Panc1 (cell line): Measurements from ENCODE around the gene ZNF627. TPM values are rescaled to one million over a fixed set of nuclear protein-coding genes. Genes with fewer than 3 reads are reported as not detected.

Experiments used
- ATAC-seq: fragments of 200-7000 bp; cut with Tn5 transposase; 2 replicates; pipeline ENCODE4 v1.9.1; 2020; ENCODE audit warnings: mild to moderate bottlenecking, moderate library complexity
- BruUV-seq: library from RNA; stranded (reverse); fragments of 400-500 nt; replicated peaks from 2 replicates; lab custom pipeline; 2021; lab: Mats Ljungman, UMichigan
- CTCF ChIA-PET: fragments of 300-600 bp; sonication (Branson Sonifier 250); formaldehyde crosslinking; loops from one replicate; lab custom pipeline; 2022; ENCODE audit warnings: antibody characterized with exemption; lab: Charles Lee
- POLR2A ChIA-PET: fragments of 300-600 bp; sonication (Branson Sonifier 250); formaldehyde crosslinking; loops from one replicate; lab custom pipeline; 2022; ENCODE audit warnings: antibody characterized with exemption; lab: Charles Lee
- DNase-seq: peaks from one replicate; pipeline ENCODE4 v3.0.0-alpha.2; 2010; ENCODE audit warnings: low read depth, low spot score
- H3K27ac ChIP-seq: 2 replicates; pipeline ENCODE4 v1.5.1; 2011; ENCODE audit warnings: mild to moderate bottlenecking, low read length, inconsistent platforms
- H3K27me3 ChIP-seq: fragments of 200-500 bp; sonication (Bioruptor generic); 2 replicates; pipeline ENCODE4 v1.6.0; 2014; ENCODE audit warnings: low read length, inconsistent platforms; ENCODE audit not compliant: control insufficient read depth, insufficient read depth
- H3K36me3 ChIP-seq: fragments of 200-500 bp; sonication (Bioruptor generic); 2 replicates; pipeline ENCODE4 v1.5.1; 2014; ENCODE audit warnings: inconsistent platforms, mild to moderate bottlenecking, low read length, moderate library complexity; ENCODE audit not compliant: control insufficient read depth, insufficient read depth
- H3K4me1 ChIP-seq: 2 replicates; pipeline ENCODE4 v1.5.1; 2011; ENCODE audit warnings: inconsistent platforms, mild to moderate bottlenecking, low read length, moderate library complexity; ENCODE audit not compliant: control insufficient read depth, insufficient read depth
- H3K4me3 ChIP-seq, 2 experiments: 2 replicates each; pipeline ENCODE4 v1.5.1; 2011 to 2012; ENCODE audit warnings: low read depth in 2 of 2, low read length in 2 of 2, mild to moderate bottlenecking in 2 of 2, inconsistent platforms in 1 of 2, moderate library complexity in 1 of 2
- H3K9me3 ChIP-seq: fragments of 200-500 bp; sonication (Bioruptor generic); 2 replicates; pipeline ENCODE4 v1.5.1; 2014; ENCODE audit warnings: low read depth, mild to moderate bottlenecking, inconsistent platforms, low read length, moderate library complexity; ENCODE audit not compliant: control insufficient read depth, insufficient read depth
- POLR2AphosphoS5 ChIP-seq: IDR thresholded peaks from 2 replicates; pipeline ENCODE4 v1.6.1; 2012; ENCODE audit warnings: mild to moderate bottlenecking, low read depth, low read length, moderate library complexity
- SIN3A ChIP-seq: IDR thresholded peaks from 2 replicates; pipeline ENCODE4 v1.6.1; 2012; ENCODE audit warnings: low read depth, mild to moderate bottlenecking, low read length, moderate library complexity, borderline replicate concordance; ENCODE audit not compliant: insufficient read depth
- TCF7L2 ChIP-seq: IDR thresholded peaks from 2 replicates; pipeline ENCODE4 v1.6.1; 2011; ENCODE audit warnings: mild to moderate bottlenecking, low read depth, low read length, inconsistent platforms
- in situ Hi-C: cut with HindIII; loops from 2 replicates; pipeline ENCODE4 v1.10.0; 2016; ENCODE audit warnings: low sequenced_read_pairs, low pct_unique_long_range_greater_than_20kb
- intact Hi-C: fragments of 100-400 bp; cut with micrococcal nuclease; formaldehyde crosslinking; loops from one replicate; pipeline ENCODE4 v1.10.0; 2022; ENCODE audit not compliant: unreplicated experiment
- total RNA-seq: library from RNA; stranded (reverse); gene quantifications from one replicate; pipeline ENCODE4 v1.2.1, GENCODE V29; 2021; ENCODE audit not compliant: unreplicated experiment
- TF ChIP-seq, protein P1 (sequence below): fragments of 450-650 bp; IDR thresholded peaks from 2 replicates; pipeline ENCODE4 v1.5.1; 2017; ENCODE audit warnings: mild to moderate bottlenecking
- TF ChIP-seq, protein P2 (sequence below), 2 experiments: IDR thresholded peaks; 2 replicates each; pipeline ENCODE4 v1.6.1; 2011 to 2012; ENCODE audit warnings: low read depth in 2 of 2, control low read depth in 1 of 2, low read length in 1 of 2, mild to moderate bottlenecking in 1 of 2, moderate library complexity in 1 of 2; ENCODE audit not compliant: insufficient read depth in 1 of 2

ZNF627 gene
- total RNA-seq, 1 experiment from 2014 or later = 10.7 TPM

GRCh38 chr19:11587302-11587974 is 9.8 kb upstream of the ZNF627 start:
- H3K27me3 ChIP-seq = no peaks in the 10 kb centered on the region
- TF ChIP-seq, protein P1, sequence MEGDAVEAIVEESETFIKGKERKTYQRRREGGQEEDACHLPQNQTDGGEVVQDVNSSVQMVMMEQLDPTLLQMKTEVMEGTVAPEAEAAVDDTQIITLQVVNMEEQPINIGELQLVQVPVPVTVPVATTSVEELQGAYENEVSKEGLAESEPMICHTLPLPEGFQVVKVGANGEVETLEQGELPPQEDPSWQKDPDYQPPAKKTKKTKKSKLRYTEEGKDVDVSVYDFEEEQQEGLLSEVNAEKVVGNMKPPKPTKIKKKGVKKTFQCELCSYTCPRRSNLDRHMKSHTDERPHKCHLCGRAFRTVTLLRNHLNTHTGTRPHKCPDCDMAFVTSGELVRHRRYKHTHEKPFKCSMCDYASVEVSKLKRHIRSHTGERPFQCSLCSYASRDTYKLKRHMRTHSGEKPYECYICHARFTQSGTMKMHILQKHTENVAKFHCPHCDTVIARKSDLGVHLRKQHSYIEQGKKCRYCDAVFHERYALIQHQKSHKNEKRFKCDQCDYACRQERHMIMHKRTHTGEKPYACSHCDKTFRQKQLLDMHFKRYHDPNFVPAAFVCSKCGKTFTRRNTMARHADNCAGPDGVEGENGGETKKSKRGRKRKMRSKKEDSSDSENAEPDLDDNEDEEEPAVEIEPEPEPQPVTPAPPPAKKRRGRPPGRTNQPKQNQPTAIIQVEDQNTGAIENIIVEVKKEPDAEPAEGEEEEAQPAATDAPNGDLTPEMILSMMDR = peak; percentile 80
- TF ChIP-seq, protein P2, sequence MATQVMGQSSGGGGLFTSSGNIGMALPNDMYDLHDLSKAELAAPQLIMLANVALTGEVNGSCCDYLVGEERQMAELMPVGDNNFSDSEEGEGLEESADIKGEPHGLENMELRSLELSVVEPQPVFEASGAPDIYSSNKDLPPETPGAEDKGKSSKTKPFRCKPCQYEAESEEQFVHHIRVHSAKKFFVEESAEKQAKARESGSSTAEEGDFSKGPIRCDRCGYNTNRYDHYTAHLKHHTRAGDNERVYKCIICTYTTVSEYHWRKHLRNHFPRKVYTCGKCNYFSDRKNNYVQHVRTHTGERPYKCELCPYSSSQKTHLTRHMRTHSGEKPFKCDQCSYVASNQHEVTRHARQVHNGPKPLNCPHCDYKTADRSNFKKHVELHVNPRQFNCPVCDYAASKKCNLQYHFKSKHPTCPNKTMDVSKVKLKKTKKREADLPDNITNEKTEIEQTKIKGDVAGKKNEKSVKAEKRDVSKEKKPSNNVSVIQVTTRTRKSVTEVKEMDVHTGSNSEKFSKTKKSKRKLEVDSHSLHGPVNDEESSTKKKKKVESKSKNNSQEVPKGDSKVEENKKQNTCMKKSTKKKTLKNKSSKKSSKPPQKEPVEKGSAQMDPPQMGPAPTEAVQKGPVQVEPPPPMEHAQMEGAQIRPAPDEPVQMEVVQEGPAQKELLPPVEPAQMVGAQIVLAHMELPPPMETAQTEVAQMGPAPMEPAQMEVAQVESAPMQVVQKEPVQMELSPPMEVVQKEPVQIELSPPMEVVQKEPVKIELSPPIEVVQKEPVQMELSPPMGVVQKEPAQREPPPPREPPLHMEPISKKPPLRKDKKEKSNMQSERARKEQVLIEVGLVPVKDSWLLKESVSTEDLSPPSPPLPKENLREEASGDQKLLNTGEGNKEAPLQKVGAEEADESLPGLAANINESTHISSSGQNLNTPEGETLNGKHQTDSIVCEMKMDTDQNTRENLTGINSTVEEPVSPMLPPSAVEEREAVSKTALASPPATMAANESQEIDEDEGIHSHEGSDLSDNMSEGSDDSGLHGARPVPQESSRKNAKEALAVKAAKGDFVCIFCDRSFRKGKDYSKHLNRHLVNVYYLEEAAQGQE (IDR thresholded peaks at IDR 0.05; ENCODE audit: insufficient read depth in 1 of 2, low read depth in 2 of 2, low read length in 1 of 2) = no peak
- H3K27ac ChIP-seq = no peak overlapping the region
- ATAC-seq (peak; percentile 91), DNase-seq (peak; percentile 32)
- H3K9me3 ChIP-seq = no peaks in the 10 kb centered on the region
- BruUV-seq = no TSS peak
- CTCF ChIA-PET = no interaction called here
- POLR2A ChIA-PET = no interaction called here
- intact Hi-C loops = no loop called here
- peak overlapping the region; percentile 18 to 46 for H3K4me3 ChIP-seq
- in situ Hi-C loops = no loop called here
- H3K4me1 ChIP-seq = no peaks in the 10 kb centered on the region
- H3K36me3 ChIP-seq = no peaks in the 10 kb centered on the region

DNA sequence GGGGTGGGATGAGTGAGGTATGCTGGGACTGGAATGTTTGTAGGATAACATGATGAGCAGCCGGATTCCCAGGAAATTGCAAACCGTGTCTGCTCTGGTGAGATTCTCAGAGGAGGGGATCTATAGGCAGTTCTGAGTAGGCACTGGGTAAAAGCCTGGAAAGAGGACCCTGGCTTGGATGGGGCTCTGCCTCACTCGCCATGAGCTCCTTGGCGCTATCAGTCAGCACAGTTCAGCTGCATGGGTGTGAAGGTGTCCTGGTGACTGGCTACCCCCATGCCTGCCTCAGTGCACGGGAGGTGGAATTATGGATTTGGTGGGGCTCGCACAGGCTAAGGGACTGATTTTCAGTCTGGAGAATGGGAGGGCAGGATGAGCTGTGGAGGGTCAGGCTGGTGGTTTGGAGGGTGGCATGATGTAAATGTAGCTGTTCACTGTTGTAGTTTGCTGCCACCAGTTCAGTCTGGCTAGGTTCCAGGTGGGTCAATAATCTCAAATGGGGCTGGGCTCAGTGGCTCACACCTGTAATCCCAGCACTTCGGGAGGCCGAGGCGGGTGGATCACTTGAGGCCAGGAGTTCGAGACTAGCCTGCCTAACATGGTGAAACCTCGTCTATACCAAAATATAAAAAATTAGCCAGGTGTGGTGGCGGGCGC is 9.2 kb upstream of the ZNF627 start:
- in situ Hi-C loops = no loop called here
- intact Hi-C loops = no loop called here
- TF ChIP-seq, protein P1 = no peak; the same call in 1 of the 2 replicates
- no peak for TF ChIP-seq TCF7L2
- no peak for TF ChIP-seq SIN3A
- TF ChIP-seq POLR2AphosphoS5 = no peak
- TF ChIP-seq, protein P2 (IDR thresholded peaks at IDR 0.05; ENCODE audit: insufficient read depth in 1 of 2, low read depth in 2 of 2, low read length in 1 of 2) = no peak
- no peaks in the 10 kb centered on the region for H3K36me3 ChIP-seq
- BruUV-seq = no TSS peak
- H3K4me3 ChIP-seq = peak overlapping the region; percentile 18 to 46
- no peaks in the 10 kb centered on the region for H3K27me3 ChIP-seq
- no peak overlapping the region for H3K27ac ChIP-seq
- ATAC-seq = peak; percentile 76
- ChIA-PET CTCF (no interaction called here), POLR2A (no interaction called here)
- no peak for DNase-seq
- H3K9me3 ChIP-seq = no peaks in the 10 kb centered on the region
- no peaks in the 10 kb centered on the region for H3K4me1 ChIP-seq
